Fibroblast of mammary gland (primary cell): ENCODE data around the gene EPS8L1.
A peak's percentile ranks its signal among the peaks of the same experiment; 100 is the strongest.

Source experiments
- DNase-seq: peaks from one replicate; pipeline ENCODE4 v3.0.0-alpha.2; 2010; ENCODE audit warnings: low read depth
- H3K4me3 ChIP-seq: 2 replicates; pipeline ENCODE4 v1.5.1; 2011; ENCODE audit warnings: low read depth, mild to moderate bottlenecking, low read length, moderate library complexity; ENCODE audit not compliant: control insufficient read depth
- TF ChIP-seq, protein P1 (sequence below): conservative IDR thresholded peaks from 2 replicates; pipeline ENCODE4 v1.5.1; 2011; ENCODE audit warnings: low read depth, low read length, inconsistent platforms; ENCODE audit not compliant: control insufficient read depth, insufficient read depth

The EPS8L1 gene

DNA sequence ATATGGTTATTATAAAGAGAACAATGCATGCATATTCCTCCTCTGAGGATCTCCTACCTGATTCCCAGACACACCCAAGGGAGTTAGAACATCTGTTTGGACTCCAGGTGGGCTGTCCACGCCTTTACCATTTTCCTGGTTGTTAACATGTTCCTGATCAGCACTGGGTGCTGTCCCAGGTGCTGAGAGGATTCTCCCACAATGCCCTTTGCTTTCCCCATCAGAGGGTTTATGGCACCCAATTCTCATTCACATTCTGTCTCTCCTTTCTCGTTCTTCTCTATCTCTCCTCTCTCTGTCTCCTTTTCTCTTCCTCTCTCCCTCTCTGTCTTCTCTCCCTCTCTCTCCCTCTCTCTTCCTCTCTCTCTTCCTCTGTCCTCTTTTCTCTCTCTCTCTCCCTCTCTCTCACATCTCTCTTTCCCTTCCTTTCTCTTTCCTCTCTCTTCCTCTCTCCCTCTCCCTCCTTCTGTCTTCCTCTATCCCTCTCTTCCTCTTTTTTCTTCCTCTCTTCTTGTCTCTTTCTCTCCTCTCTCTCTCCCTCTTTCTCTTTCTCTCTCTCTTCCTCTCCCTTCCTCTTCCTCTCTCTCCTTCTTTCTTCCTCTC is 9.5 kb upstream of the EPS8L1 start:
- TF ChIP-seq, protein P1, sequence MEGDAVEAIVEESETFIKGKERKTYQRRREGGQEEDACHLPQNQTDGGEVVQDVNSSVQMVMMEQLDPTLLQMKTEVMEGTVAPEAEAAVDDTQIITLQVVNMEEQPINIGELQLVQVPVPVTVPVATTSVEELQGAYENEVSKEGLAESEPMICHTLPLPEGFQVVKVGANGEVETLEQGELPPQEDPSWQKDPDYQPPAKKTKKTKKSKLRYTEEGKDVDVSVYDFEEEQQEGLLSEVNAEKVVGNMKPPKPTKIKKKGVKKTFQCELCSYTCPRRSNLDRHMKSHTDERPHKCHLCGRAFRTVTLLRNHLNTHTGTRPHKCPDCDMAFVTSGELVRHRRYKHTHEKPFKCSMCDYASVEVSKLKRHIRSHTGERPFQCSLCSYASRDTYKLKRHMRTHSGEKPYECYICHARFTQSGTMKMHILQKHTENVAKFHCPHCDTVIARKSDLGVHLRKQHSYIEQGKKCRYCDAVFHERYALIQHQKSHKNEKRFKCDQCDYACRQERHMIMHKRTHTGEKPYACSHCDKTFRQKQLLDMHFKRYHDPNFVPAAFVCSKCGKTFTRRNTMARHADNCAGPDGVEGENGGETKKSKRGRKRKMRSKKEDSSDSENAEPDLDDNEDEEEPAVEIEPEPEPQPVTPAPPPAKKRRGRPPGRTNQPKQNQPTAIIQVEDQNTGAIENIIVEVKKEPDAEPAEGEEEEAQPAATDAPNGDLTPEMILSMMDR, result no peak
- DNase-seq, result no peak
- no peak overlapping the region for H3K4me3 ChIP-seq

- H3K4me3 ChIP-seq, result no peak overlapping the region
- TF ChIP-seq, protein P1, result no peak
- DNase-seq, result no peak
These were observed 7.8 kb upstream of the EPS8L1 start for GRCh38 chr19:55067869-55068268.

GRCh38 chr19:55068950-55069864 is 6.5 kb upstream of the EPS8L1 start:
- DNase-seq, result peak; percentile 21
- no peak overlapping the region for H3K4me3 ChIP-seq
- TF ChIP-seq, protein P1, result no peak

DNA sequence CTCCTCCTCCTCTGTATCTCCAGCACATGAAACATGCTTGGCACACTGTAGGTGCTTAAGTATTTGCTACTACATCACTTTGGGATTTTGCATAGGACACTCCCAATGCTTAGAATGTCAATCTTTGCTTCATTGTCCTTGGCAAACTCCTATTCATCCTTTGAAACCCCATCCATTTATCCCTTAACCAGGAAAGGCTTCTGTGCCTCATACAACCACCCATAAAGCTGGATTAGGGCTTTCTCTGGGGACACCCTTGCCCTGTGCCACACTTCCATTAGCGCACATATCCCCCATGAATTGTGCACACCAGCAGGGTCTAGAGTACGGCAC is 5.8 kb upstream of the EPS8L1 start:
- H3K4me3 ChIP-seq, result no peak overlapping the region
- TF ChIP-seq, protein P1, result no peak
- no peak for DNase-seq

DNA sequence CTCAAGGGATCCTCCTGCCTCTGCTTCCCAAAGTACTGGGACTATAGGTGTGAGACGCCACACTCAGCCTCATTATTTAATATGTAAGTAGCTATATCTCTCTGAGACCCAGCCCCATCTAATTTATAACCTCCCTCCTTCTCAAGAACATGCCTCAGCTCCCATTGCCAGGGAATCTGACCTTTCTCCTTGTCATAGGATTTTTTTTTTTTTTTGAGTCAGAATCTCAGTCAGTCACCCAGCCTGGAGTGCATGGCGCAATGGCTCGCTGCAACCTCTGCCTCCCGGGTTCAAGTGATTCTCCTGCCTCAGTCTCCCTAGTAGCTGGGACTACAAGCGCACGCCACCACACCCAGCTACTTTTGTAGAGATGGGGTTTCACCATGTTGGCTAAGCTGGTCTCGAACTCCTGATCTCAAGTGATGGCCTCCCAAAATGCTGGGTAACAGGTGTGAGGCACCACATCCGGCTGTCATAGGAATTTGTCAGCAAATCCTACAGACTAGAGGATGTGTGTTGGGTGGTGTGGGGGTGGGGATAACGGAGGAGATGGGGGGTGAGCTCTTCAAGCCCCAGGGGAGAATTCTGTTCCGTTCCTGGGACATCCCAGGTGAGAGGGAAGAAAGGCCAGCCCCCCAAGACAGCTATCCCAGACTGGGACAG is 5.1 kb upstream of the EPS8L1 start:
- peak; percentile 18 for DNase-seq
- H3K4me3 ChIP-seq, result no peak overlapping the region
- TF ChIP-seq, protein P1, result no peak

GRCh38 chr19:55071129-55071502 is 4.6 kb upstream of the EPS8L1 start:
- DNase-seq, result peak; percentile 74
- no peak overlapping the region for H3K4me3 ChIP-seq
- TF ChIP-seq, protein P1, result no peak
